HL-60 (cell line): Measurements from ENCODE around the gene ZNF500.

Source experiments
- DNase-seq, 2 experiments: peaks; one replicate each; pipeline ENCODE4 v3.0.0-alpha.2; 2010 to 2020; ENCODE audit warnings: low read depth in 1 of 2, low spot score in 1 of 2
- H3K27ac ChIP-seq: fragments of 250-450 bp; sonication (Bioruptor Pico); replicated peaks from 2 replicates; pipeline ENCODE4 v1.5.1; 2020; ENCODE audit warnings: mild to moderate bottlenecking, moderate library complexity
- H3K27me3 ChIP-seq: fragments of 250-450 bp; sonication (Bioruptor Pico); 2 replicates; pipeline ENCODE4 v1.5.1; 2021; ENCODE audit warnings: mild to moderate bottlenecking, moderate library complexity; ENCODE audit not compliant: insufficient read depth, poor library complexity, severe bottlenecking
- H3K4me3 ChIP-seq: replicated peaks from 2 replicates; pipeline ENCODE4 v1.5.1; 2011; ENCODE audit warnings: mild to moderate bottlenecking, control low read depth, low read length; ENCODE audit not compliant: insufficient read depth
- CTCF ChIP-seq: IDR thresholded peaks from one replicate; pipeline ENCODE4 v1.5.1; 2011; ENCODE audit warnings: low read length, control low read depth, inconsistent platforms; ENCODE audit not compliant: insufficient read depth
- GABPA ChIP-seq: IDR thresholded peaks from 2 replicates; pipeline ENCODE4 v1.6.1; 2012; ENCODE audit warnings: low read depth
- POLR2AphosphoS5 ChIP-seq: IDR thresholded peaks from 2 replicates; pipeline ENCODE4 v1.6.1; 2012; ENCODE audit warnings: low read depth
- SPI1 ChIP-seq: IDR thresholded peaks from 2 replicates; pipeline ENCODE4 v1.6.1; 2012; ENCODE audit warnings: low read depth, mild to moderate bottlenecking, borderline replicate concordance
- TF ChIP-seq, protein P1 (sequence below): IDR thresholded peaks from 2 replicates; pipeline ENCODE4 v1.6.1; 2012; ENCODE audit warnings: low read depth; ENCODE audit not compliant: insufficient replicate concordance

The ZNF500 gene

GRCh38 chr16:4723071-4723767, 43.7 kb downstream of the ZNF500 start:
- Histone ChIP-seq H3K4me3 (no peak overlapping the region), H3K27me3 (no peaks in the 10 kb centered on the region), H3K27ac (no peak overlapping the region)
- no peak for DNase-seq
- TF ChIP-seq GABPA (no peak), CTCF (no peak), POLR2AphosphoS5 (no peak), SPI1 (no peak)
- TF ChIP-seq, protein P1, sequence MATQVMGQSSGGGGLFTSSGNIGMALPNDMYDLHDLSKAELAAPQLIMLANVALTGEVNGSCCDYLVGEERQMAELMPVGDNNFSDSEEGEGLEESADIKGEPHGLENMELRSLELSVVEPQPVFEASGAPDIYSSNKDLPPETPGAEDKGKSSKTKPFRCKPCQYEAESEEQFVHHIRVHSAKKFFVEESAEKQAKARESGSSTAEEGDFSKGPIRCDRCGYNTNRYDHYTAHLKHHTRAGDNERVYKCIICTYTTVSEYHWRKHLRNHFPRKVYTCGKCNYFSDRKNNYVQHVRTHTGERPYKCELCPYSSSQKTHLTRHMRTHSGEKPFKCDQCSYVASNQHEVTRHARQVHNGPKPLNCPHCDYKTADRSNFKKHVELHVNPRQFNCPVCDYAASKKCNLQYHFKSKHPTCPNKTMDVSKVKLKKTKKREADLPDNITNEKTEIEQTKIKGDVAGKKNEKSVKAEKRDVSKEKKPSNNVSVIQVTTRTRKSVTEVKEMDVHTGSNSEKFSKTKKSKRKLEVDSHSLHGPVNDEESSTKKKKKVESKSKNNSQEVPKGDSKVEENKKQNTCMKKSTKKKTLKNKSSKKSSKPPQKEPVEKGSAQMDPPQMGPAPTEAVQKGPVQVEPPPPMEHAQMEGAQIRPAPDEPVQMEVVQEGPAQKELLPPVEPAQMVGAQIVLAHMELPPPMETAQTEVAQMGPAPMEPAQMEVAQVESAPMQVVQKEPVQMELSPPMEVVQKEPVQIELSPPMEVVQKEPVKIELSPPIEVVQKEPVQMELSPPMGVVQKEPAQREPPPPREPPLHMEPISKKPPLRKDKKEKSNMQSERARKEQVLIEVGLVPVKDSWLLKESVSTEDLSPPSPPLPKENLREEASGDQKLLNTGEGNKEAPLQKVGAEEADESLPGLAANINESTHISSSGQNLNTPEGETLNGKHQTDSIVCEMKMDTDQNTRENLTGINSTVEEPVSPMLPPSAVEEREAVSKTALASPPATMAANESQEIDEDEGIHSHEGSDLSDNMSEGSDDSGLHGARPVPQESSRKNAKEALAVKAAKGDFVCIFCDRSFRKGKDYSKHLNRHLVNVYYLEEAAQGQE = no peak

- DNase-seq = no peak
- Histone ChIP-seq H3K4me3 (no peak overlapping the region), H3K27ac (no peak overlapping the region), H3K27me3 (no peaks in the 10 kb centered on the region)
- TF ChIP-seq CTCF = no peak
- no peak for TF ChIP-seq SPI1
- TF ChIP-seq, protein P1 = no peak
- TF ChIP-seq POLR2AphosphoS5 = no peak
- no peak for TF ChIP-seq GABPA
These were observed 48.5 kb downstream of the ZNF500 start for GRCh38 chr16:4718466-4718865.

- H3K27ac ChIP-seq = no peak overlapping the region
- TF ChIP-seq, protein P1 = no peak
- no peak for TF ChIP-seq GABPA
- TF ChIP-seq POLR2AphosphoS5 = no peak
- no peak for DNase-seq
- H3K4me3 ChIP-seq = no peak overlapping the region
- no peaks in the 10 kb centered on the region for H3K27me3 ChIP-seq
These were observed 52.0 kb downstream of the ZNF500 start for GRCh38 chr16:4714996-4715395.
